Esophagus muscularis mucosa (tissue), 4 donors: ENCODE data around the gene GNAT3. TPM values are rescaled to one million over a fixed set of nuclear protein-coding genes. Genes with fewer than 3 reads are reported as not detected.
A peak's percentile ranks its signal among the peaks of the same experiment; 100 is the strongest.

Experiments used
- DNase-seq: peaks from one replicate; pipeline ENCODE4 v3.0.0-alpha.2; 2017; ENCODE audit errors: extremely low spot score
- H3K27ac ChIP-seq, 4 donors: fragments of 200-600 bp; sonication (generic); replicated peaks in 1 of 4; 1 replicate in 3 of 4; 2 replicates in 1 of 4; pipeline ENCODE4 v1.5.1; 2016 to 2019; ENCODE audit warnings: mild to moderate bottlenecking in 1 of 4
- H3K27me3 ChIP-seq, 4 donors: fragments of 200-600 bp; sonication (generic); one replicate each; pipeline versions ENCODE4 v1.5.1 to v1.6.0; 2016 to 2019
- H3K36me3 ChIP-seq, 4 donors: fragments of 200-600 bp; sonication (generic); one replicate each; pipeline ENCODE4 v1.5.1; 2016 to 2019
- H3K4me1 ChIP-seq, 4 donors: fragments of 200-600 bp; sonication (generic); one replicate each; pipeline ENCODE4 v1.5.1; 2016 to 2019
- H3K4me3 ChIP-seq, 4 donors: fragments of 200-600 bp; sonication (generic); 1 replicate in 2 of 4; 2 replicates in 2 of 4; pipeline ENCODE4 v1.5.1; 2016 to 2019; ENCODE audit warnings: mild to moderate bottlenecking in 4 of 4, moderate library complexity in 1 of 4
- H3K9me3 ChIP-seq, 4 donors: fragments of 200-600 bp; sonication (generic); 1 replicate in 3 of 4; 2 replicates in 1 of 4; pipeline ENCODE4 v1.5.1; 2016 to 2019
- CTCF ChIP-seq, 3 experiments: fragments of 200-600 bp in 2 of 3; fragments of 450-650 bp in 1 of 3; sonication (generic) in 2 of 3; IDR thresholded peaks; one replicate each; pipeline ENCODE4 v1.5.1; 2017 to 2019; ENCODE audit warnings: antibody characterized with exemption in 3 of 3, mild to moderate bottlenecking in 2 of 3, moderate library complexity in 1 of 3
- EP300 ChIP-seq: sonication (generic); formaldehyde crosslinking; IDR thresholded peaks from one replicate; pipeline ENCODE4 v1.6.1; 2017; ENCODE audit warnings: antibody characterized with exemption
- POLR2A ChIP-seq: fragments of 450-650 bp; IDR thresholded peaks from one replicate; pipeline ENCODE4 v1.6.1; 2017; ENCODE audit warnings: antibody characterized with exemption, moderate library complexity, mild to moderate bottlenecking, low read depth
- POLR2AphosphoS5 ChIP-seq, 2 donors: sonication (generic); formaldehyde crosslinking; IDR thresholded peaks; one replicate each; pipeline ENCODE4 v1.6.1; 2017; ENCODE audit warnings: antibody characterized with exemption in 2 of 2
- WGBS: methylation state at CpG from one replicate; pipeline ENCODE4 v1.1.5; 2018; 5-methylcytosine and 5-hydroxymethylcytosine counted together
- intact Hi-C: fragments of 100-400 bp; cut with DNase I; formaldehyde crosslinking; loops from one replicate; pipeline ENCODE4 v1.15.1; 2023
- total RNA-seq, 4 donors: library from RNA; depleted of rRNA; stranded (reverse); fragments of >200 nt; gene quantifications; one replicate each; pipeline versions ENCODE4 v1.1.0 to v1.2.1, GENCODE V29; 2016

The GNAT3 gene
- total RNA-seq, 4 donors from 2014 or later = not detected

- Histone ChIP-seq H3K9me3 (no peaks in the 10 kb centered on the region), H3K4me1 (no peaks in the 10 kb centered on the region), H3K27ac (no peak overlapping the region), H3K4me3 (no peak overlapping the region), H3K36me3 (no peaks in the 10 kb centered on the region), H3K27me3 (no peaks in the 10 kb centered on the region)
- intact Hi-C loops = no loop called here
- DNase-seq = no peak
- TF ChIP-seq EP300 (no peak), CTCF (IDR thresholded peaks at IDR 0.05) (no peak), POLR2A (no peak), POLR2AphosphoS5 (IDR thresholded peaks at IDR 0.05) (no peak)
- 88% methylated on average over 4 of the region's 4 CpGs for WGBS
Measured at GRCh38 chr7:80459776-80460510, 51.9 kb downstream of the GNAT3 start.

GRCh38 chr7:80458822-80459725 lies 52.8 kb downstream of the GNAT3 start:
- Histone ChIP-seq H3K36me3 (no peaks in the 10 kb centered on the region), H3K4me1 (no peaks in the 10 kb centered on the region), H3K9me3 (no peaks in the 10 kb centered on the region), H3K27ac (no peak overlapping the region), H3K27me3 (no peaks in the 10 kb centered on the region), H3K4me3 (no peak overlapping the region)
- intact Hi-C loops = no loop called here
- TF ChIP-seq CTCF (IDR thresholded peaks at IDR 0.05) = no peak
- no peak for TF ChIP-seq EP300
- no peak for TF ChIP-seq POLR2AphosphoS5 (IDR thresholded peaks at IDR 0.05)
- TF ChIP-seq POLR2A = no peak
- no peak for DNase-seq
- WGBS = 83% methylated on average over 6 of the region's 6 CpGs

- Histone ChIP-seq H3K4me3 (no peak overlapping the region), H3K9me3 (no peaks in the 10 kb centered on the region), H3K27me3 (no peaks in the 10 kb centered on the region), H3K36me3 (no peaks in the 10 kb centered on the region), H3K4me1 (no peaks in the 10 kb centered on the region), H3K27ac (no peak overlapping the region)
- intact Hi-C loops = loop anchor here (5.0 kb wide), 1 partner anchor 357 kb away; no protein-coding TSS in a partner anchor
- 44% methylated on average over 2 of the region's 2 CpGs for WGBS
- no peak for DNase-seq
- no peak for TF ChIP-seq EP300
- peak; percentile 51 to 60 (median 54) for TF ChIP-seq CTCF (IDR thresholded peaks at IDR 0.05)
- TF ChIP-seq POLR2AphosphoS5 (IDR thresholded peaks at IDR 0.05) = no peak
Measured at GRCh38 chr7:80453699-80454340, 58.0 kb downstream of the GNAT3 start.

- no peaks in the 10 kb centered on the region for H3K4me1 ChIP-seq
- no peaks in the 10 kb centered on the region for H3K9me3 ChIP-seq
- intact Hi-C loops = loop anchor here (5.0 kb wide), 1 partner anchor 353 kb away; no protein-coding TSS in a partner anchor
- H3K27me3 ChIP-seq = no peaks in the 10 kb centered on the region
- no peak for TF ChIP-seq EP300
- no peak for TF ChIP-seq CTCF (IDR thresholded peaks at IDR 0.05)
- no peak for DNase-seq
- no peak overlapping the region for H3K4me3 ChIP-seq
- H3K36me3 ChIP-seq = no peaks in the 10 kb centered on the region
- H3K27ac ChIP-seq = no peak overlapping the region
- WGBS = 64% methylated on average over 6 of the region's 6 CpGs
Measured at GRCh38 chr7:80450621-80451308, 61.1 kb downstream of the GNAT3 start.
